A549 treated with RU486 at 1 μM for 4 hours (cell line): ENCODE data around the gene SIDT2. TPM values are rescaled to one million over a fixed set of nuclear protein-coding genes. Genes with fewer than 3 reads are reported as not detected.

Experiments
- total RNA-seq: library from RNA; stranded (reverse); fragments of 200-300 nt; extraction: Qiagen RNA extraction; gene quantifications from 5 replicates; pipeline ENCODE4 v1.2.3, GENCODE V29; 2022; ENCODE audit warnings: low read depth

Gene SIDT2
- total RNA-seq: 4.0 to 5.7 TPM (median 4.9 TPM) in 5 replicates

GRCh38 chr11:117178210-117179034, at the start of gene SIDT2:
TSS of gene SIDT2 (plus strand) at chr11:117178743. CDS start at chr11:117179264, 521 bp downstream.

DNA sequence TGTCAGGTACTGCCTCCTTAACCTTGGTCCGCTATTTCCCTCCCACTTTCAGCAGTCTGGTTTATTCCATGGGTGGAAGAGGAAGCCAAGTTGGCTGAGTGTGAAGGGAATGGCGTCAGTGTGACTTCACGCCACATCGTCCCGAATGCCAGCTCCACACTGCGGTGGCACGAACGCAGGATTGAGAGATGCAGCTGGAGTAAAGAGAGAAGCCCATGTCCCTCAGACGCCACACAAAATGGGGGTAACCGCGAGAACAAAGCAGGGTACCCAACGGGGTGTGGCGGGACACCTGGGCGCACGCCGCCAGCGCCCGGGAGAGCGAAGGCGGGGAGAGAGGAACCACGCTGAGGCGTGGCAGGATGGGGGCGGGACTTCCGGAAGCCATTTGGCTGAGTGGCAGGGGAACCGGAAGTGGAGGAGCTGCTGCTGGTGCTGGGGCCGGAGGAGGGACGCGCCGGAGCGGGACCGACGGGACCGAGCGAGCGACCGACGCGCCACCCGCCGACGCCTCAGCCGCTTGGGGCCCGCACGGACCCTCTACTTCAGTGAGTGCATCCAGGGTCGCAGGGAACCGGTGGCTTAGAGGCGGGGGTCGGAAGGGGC, 34.6 kb upstream of the SIDT2 start, which contains the start of gene PAFAH1B2:
PAFAH1B2 (plus strand) TSS at position 417 of the 606 bp plus-strand sequence. CDS start 8,161 bp downstream, outside the sequence.

GRCh38 chr11:117199053-117199915, 20.7 kb downstream of the SIDT2 start, which contains the start of gene TAGLN:
TSS of gene TAGLN (plus strand) at chr11:117199370. CDS start at chr11:117203014, 3,644 bp downstream.

GRCh38 chr11:117231842-117232091, 53.2 kb downstream of the SIDT2 start, which contains the start of gene PCSK7:
TSS of gene PCSK7 (minus strand) at chr11:117232073. CDS start at chr11:117229844, 2,229 bp downstream.

GRCh38 chr11:117232092-117232878, 53.7 kb downstream of the SIDT2 start, which contains the start of gene RNF214:
TSS of gene RNF214 (plus strand) at chr11:117232671. CDS start at chr11:117234273, 1,602 bp downstream.

Other genes with a start within 250 kb of the SIDT2 start
- gene SIK3, start 80.3 kb upstream of the SIDT2 start, total RNA-seq: 8.2 to 10.4 TPM (median 9.7 TPM) in 5 replicates
- 26.3 to 44.7 TPM (median 36.1 TPM) in 5 replicates for gene PAFAH1B2, start 34.5 kb upstream of the SIDT2 start, total RNA-seq
- gene TAGLN, start 20.6 kb downstream of the SIDT2 start, total RNA-seq: 62.5 to 145 TPM (median 102 TPM) in 5 replicates
- gene PCSK7, start 53.3 kb downstream of the SIDT2 start, total RNA-seq: 12.4 to 17.8 TPM (median 14.8 TPM) in 5 replicates
- 8.0 to 10.8 TPM (median 9.6 TPM) in 5 replicates for gene RNF214, start 53.9 kb downstream of the SIDT2 start, total RNA-seq
- gene BACE1-AS, start 112.6 kb downstream of the SIDT2 start, total RNA-seq: 1.4 to 3.3 TPM (median 2.1 TPM) in 5 replicates
- gene BACE1, start 137.5 kb downstream of the SIDT2 start, total RNA-seq: 7.7 to 9.3 TPM (median 8.2 TPM) in 5 replicates
- 14.4 to 16.9 TPM (median 15.1 TPM) in 5 replicates for gene CEP164, start 149.1 kb downstream of the SIDT2 start, total RNA-seq